Measurements from ENCODE around the gene GSPT2. TPM values are rescaled to one million over a fixed set of nuclear protein-coding genes. Genes with fewer than 3 reads are reported as not detected.
"Not testable (repeated sequence)": the region's sequence is repeated elsewhere in the genome, so short reads cannot be mapped to it uniquely, and the experiment has no call there.

GSPT2 gene
- total RNA-seq (2014; rRNA removed; shearing (Covaris generic); ENCODE audit: low replicate concordance), result 0.74 and 5.2 TPM in 2 replicates

GRCh38 chrX:51743179-51743957, at the start of gene GSPT2:
TSS of gene GSPT2 (plus strand) at chrX:51743442. CDS start at chrX:51743627, 185 bp downstream.
- Histone ChIP-seq H3K36me3 (no peaks in the 10 kb centered on the region; the same call in 1 of the 2 replicates), H3K9me3 (no peaks in the 10 kb centered on the region), H3K27me3 (no peaks in the 10 kb centered on the region), H3K4me3 (peak within 1 kb of the TSS; percentile 73)
- DNase-seq, result peak; percentile 79

GRCh38 chrX:51694254-51694653, 49.0 kb upstream of the GSPT2 start:
- H3K36me3 ChIP-seq, result no peaks in the 10 kb centered on the region
- H3K9me3 ChIP-seq, result no peaks in the 10 kb centered on the region
- no peak overlapping the region for H3K4me3 ChIP-seq
- no peak for DNase-seq
- no peaks in the 10 kb centered on the region; the same call in 1 of the 2 replicates for H3K27me3 ChIP-seq

GRCh38 chrX:51697397-51697796, 45.8 kb upstream of the GSPT2 start:
- H3K9me3 ChIP-seq, result no peaks in the 10 kb centered on the region

GRCh38 chrX:51710277-51711164, 32.7 kb upstream of the GSPT2 start, which contains the start of gene CENPVL1:
TSS of gene CENPVL1 (plus strand) at chrX:51710512. CDS start at chrX:51710512, 0 bp downstream.
- H3K9me3 ChIP-seq, H3K4me3 ChIP-seq, DNase-seq, H3K36me3 ChIP-seq, H3K27me3 ChIP-seq: not testable (repeated sequence)

More at GRCh38 chrX:51697397-51697796, 45.8 kb upstream of the GSPT2 start:
- Histone ChIP-seq H3K27me3 (no peaks in the 10 kb centered on the region; the same call in 1 of the 2 replicates), H3K36me3 (no peaks in the 10 kb centered on the region), H3K4me3 (no peak overlapping the region)
- DNase-seq, result no peak

- not testable (repeated sequence) for H3K36me3 ChIP-seq, H3K27me3 ChIP-seq, H3K9me3 ChIP-seq, H3K4me3 ChIP-seq, DNase-seq
These were observed 30.1 kb upstream of the GSPT2 start for GRCh38 chrX:51712943-51713647.

- H3K9me3 ChIP-seq, result no peaks in the 10 kb centered on the region
- DNase-seq, result no peak
- H3K27me3 ChIP-seq, result no peaks in the 10 kb centered on the region
- H3K36me3 ChIP-seq, result no peaks in the 10 kb centered on the region
- no peak overlapping the region for H3K4me3 ChIP-seq
These were observed 15.0 kb upstream of the GSPT2 start for GRCh38 chrX:51728202-51728601.

GRCh38 chrX:51737091-51737490, 6.2 kb upstream of the GSPT2 start:
- Histone ChIP-seq H3K9me3 (no peaks in the 10 kb centered on the region), H3K4me3 (no peak overlapping the region), H3K36me3 (no peaks in the 10 kb centered on the region), H3K27me3 (no peaks in the 10 kb centered on the region)
- DNase-seq, result no peak

- H3K27me3 ChIP-seq, result no peaks in the 10 kb centered on the region
- no peak for DNase-seq
- H3K36me3 ChIP-seq, result no peaks in the 10 kb centered on the region; the same call in 1 of the 2 replicates
- H3K4me3 ChIP-seq, result peak overlapping the region; percentile 73
- no peaks in the 10 kb centered on the region for H3K9me3 ChIP-seq
These were observed 656 bp upstream of the GSPT2 start for GRCh38 chrX:51742586-51742985.

- H3K4me3 ChIP-seq, result no peak overlapping the region
- H3K36me3 ChIP-seq, result no peaks in the 10 kb centered on the region; the same call in 1 of the 2 replicates
- H3K27me3 ChIP-seq, result no peaks in the 10 kb centered on the region
- no peaks in the 10 kb centered on the region for H3K9me3 ChIP-seq
- DNase-seq, result no peak
These were observed 4.4 kb downstream of the GSPT2 start for GRCh38 chrX:51747671-51748070.

DNA sequence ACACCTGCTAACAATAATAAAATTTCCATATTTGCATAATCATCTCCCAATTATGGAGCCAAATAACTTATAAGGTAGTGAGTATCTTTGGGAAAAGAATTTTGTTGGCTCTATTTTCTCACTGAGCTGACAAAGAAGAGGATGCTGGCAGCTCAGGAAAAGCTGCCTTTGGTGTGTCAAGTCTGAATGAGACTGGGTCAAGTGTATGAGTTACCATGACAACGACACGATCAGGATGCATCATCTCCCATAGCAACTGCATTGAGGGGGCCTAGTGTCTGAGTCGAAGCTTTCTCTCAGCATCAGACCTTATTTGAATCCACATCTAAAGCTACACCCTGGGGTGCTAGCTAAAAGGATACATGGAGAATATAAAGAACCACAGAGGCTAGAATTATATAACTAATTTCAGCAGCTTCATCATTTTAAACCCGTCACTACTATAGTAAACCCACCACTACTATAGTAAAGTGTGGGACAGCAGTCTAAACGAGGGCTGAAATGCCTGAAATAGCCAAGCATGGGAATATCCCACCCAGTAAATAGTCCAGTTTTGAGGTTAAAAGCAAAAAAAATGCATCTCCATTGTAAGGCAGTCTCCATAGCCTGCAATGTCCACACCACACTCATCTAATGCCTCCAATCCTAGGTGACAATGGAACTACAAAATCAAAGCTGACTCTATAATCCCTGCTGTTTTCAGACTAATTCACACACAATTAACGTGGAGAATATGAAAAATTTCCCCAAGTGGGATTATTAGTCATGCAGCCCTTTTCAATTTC, 16.0 kb downstream of the GSPT2 start:
- no peaks in the 10 kb centered on the region for H3K36me3 ChIP-seq
- no peak for DNase-seq

DNA sequence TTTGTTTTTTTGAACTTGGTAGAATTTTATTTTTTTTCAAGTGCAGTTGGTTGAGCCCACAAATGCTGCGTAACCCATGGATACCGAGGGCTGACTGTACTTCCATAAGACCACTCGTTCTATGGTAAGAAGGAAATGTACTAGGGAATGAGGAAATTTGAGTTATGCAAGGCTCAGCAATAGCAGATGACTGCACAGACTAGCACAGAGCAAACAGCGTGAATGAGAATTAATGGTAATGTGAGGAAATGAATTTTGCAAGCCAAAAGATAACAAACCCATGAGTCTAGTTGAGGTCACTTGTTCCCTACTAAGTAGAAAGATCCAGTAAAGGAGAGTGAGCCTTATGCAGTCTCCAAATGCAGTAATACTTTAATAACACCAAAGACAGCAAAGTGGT, 17.4 kb downstream of the GSPT2 start:
- Histone ChIP-seq H3K4me3 (no peak overlapping the region), H3K27me3 (peaks cover 2% of the 10 kb centered on the region; the same call in 1 of the 2 replicates), H3K9me3 (no peaks in the 10 kb centered on the region), H3K36me3 (no peaks in the 10 kb centered on the region)
- DNase-seq, result no peak

More for the DNA sequence above, 16.0 kb downstream of the GSPT2 start:
- Histone ChIP-seq H3K4me3 (no peak overlapping the region), H3K9me3 (no peaks in the 10 kb centered on the region), H3K27me3 (peaks cover 2% of the 10 kb centered on the region; the same call in 1 of the 2 replicates)

DNA sequence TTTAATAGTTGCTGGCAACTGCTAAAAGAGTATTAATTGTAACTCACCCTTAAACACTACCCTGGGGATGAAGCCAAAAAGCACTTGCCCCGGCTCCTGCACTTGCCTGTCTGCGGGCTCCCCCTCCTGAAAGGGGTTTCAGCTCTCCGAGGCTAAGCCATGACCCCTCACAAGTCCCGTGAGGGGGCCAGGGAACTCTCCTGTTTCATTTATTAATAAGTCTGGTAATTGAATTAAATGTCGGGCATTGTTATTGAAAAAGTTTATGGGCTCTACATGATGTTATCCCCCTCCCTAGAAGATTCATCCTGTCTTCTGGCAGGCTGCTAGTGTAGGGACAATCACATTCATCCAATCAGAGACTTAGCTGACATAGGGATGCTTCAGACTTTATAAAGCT, 23.3 kb downstream of the GSPT2 start:
- no peak for DNase-seq
- no peaks in the 10 kb centered on the region for H3K9me3 ChIP-seq
- H3K36me3 ChIP-seq, result no peaks in the 10 kb centered on the region
- H3K27me3 ChIP-seq, result no peaks in the 10 kb centered on the region
- no peak overlapping the region for H3K4me3 ChIP-seq

GRCh38 chrX:51776851-51777250, 33.6 kb downstream of the GSPT2 start:
- no peak for DNase-seq
- H3K27me3 ChIP-seq, result no peaks in the 10 kb centered on the region
- no peak overlapping the region for H3K4me3 ChIP-seq
- H3K36me3 ChIP-seq, result no peaks in the 10 kb centered on the region
- H3K9me3 ChIP-seq, result no peaks in the 10 kb centered on the region

GRCh38 chrX:51779306-51779705, 36.1 kb downstream of the GSPT2 start:
- Histone ChIP-seq H3K9me3 (no peaks in the 10 kb centered on the region), H3K4me3 (no peak overlapping the region), H3K36me3 (no peaks in the 10 kb centered on the region), H3K27me3 (no peaks in the 10 kb centered on the region)
- DNase-seq, result no peak

- no peaks in the 10 kb centered on the region for H3K9me3 ChIP-seq
- H3K27me3 ChIP-seq, result no peaks in the 10 kb centered on the region
- no peaks in the 10 kb centered on the region for H3K36me3 ChIP-seq
- no peak overlapping the region for H3K4me3 ChIP-seq
- DNase-seq, result no peak
These were observed 51.9 kb downstream of the GSPT2 start for GRCh38 chrX:51795136-51795535.
